IMR-90 (cell line): ENCODE measurements around the gene PXMP2. TPM values are rescaled to one million over a fixed set of nuclear protein-coding genes. Genes with fewer than 3 reads are reported as not detected.

ENCODE experiments used
- ATAC-seq: fragments of 200-7000 bp; cut with Tn5 transposase; 2 replicates; pipeline ENCODE4 v1.9.1; 2020; ENCODE audit warnings: low read depth, mild to moderate bottlenecking, moderate library complexity
- BruUV-seq: library from RNA; stranded (reverse); fragments of 400-500 nt; replicated peaks from 2 replicates; lab custom pipeline; 2021; lab: Mats Ljungman, UMichigan
- CTCF ChIA-PET: fragments of 300-600 bp; formaldehyde crosslinking; extraction: SDS; loops from one replicate; lab custom pipeline; 2021; ENCODE audit warnings: antibody characterized with exemption; lab: Yijun Ruan, JAX
- POLR2A ChIA-PET: fragments of 300-600 bp; sonication (Branson Sonifier 250); formaldehyde crosslinking; loops from one replicate; lab custom pipeline; 2022; ENCODE audit warnings: antibody characterized with exemption; ENCODE audit not compliant: unreplicated experiment; lab: Charles Lee
- DNase-seq: peaks from one replicate; pipeline ENCODE4 v3.0.0; 2013
- H2AFZ ChIP-seq: replicated peaks from 2 replicates; pipeline ENCODE3; 2013; ENCODE audit warnings: low read length, mild to moderate bottlenecking; ENCODE audit not compliant: poor library complexity
- H2AK5ac ChIP-seq: 2 replicates; pipeline ENCODE4 v1.6.1; 2013; ENCODE audit warnings: low read depth, low read length, inconsistent platforms
- H2AK9ac ChIP-seq: replicated peaks from 2 replicates; pipeline ENCODE3; 2013; ENCODE audit warnings: mild to moderate bottlenecking, low read depth, low read length, moderate library complexity; ENCODE audit not compliant: poor library complexity
- H2BK120ac ChIP-seq: 2 replicates; pipeline ENCODE4 v1.6.1; 2013; ENCODE audit warnings: low read depth, low read length, inconsistent platforms
- H2BK15ac ChIP-seq: 3 replicates; pipeline ENCODE4 v1.6.1; 2013; ENCODE audit warnings: low read depth, low read length, inconsistent platforms
- H2BK20ac ChIP-seq: 2 replicates; pipeline ENCODE4 v1.6.1; 2013; ENCODE audit warnings: low read depth, mild to moderate bottlenecking, inconsistent platforms, low read length, moderate library complexity
- H2BK5ac ChIP-seq: 2 replicates; pipeline ENCODE4 v1.6.1; 2013; ENCODE audit warnings: mild to moderate bottlenecking, low read depth, low read length, inconsistent platforms; ENCODE audit not compliant: poor library complexity, severe bottlenecking
- H3K14ac ChIP-seq: replicated peaks from 2 replicates; pipeline ENCODE4 v1.6.1; 2013; ENCODE audit warnings: low read depth, low read length, inconsistent platforms
- H3K18ac ChIP-seq: 2 replicates; pipeline ENCODE4 v1.6.1; 2013; ENCODE audit warnings: low read depth, low read length, control low read depth
- H3K23ac ChIP-seq: 2 replicates; pipeline ENCODE4 v1.6.1; 2013; ENCODE audit warnings: low read depth, low read length, inconsistent platforms
- H3K27ac ChIP-seq: 2 replicates; pipeline ENCODE4 v1.5.1; 2013; ENCODE audit warnings: mild to moderate bottlenecking, control low read depth, low read length; ENCODE audit not compliant: insufficient read depth
- H3K27me3 ChIP-seq: 2 replicates; pipeline ENCODE4 v1.6.1; 2013; ENCODE audit warnings: low read length; ENCODE audit not compliant: control insufficient read depth, insufficient read depth
- H3K36me3 ChIP-seq: 2 replicates; pipeline ENCODE4 v1.6.1; 2013; ENCODE audit warnings: low read length, mixed read lengths; ENCODE audit not compliant: control insufficient read depth, insufficient read depth
- H3K4ac ChIP-seq: 2 replicates; pipeline ENCODE4 v1.6.1; 2013; ENCODE audit warnings: low read depth, low read length, inconsistent platforms
- H3K4me1 ChIP-seq: 2 replicates; pipeline ENCODE4 v1.6.1; 2013; ENCODE audit warnings: low read length, mixed read lengths; ENCODE audit not compliant: control insufficient read depth, insufficient read depth
- H3K4me2 ChIP-seq: 2 replicates; pipeline ENCODE4 v1.6.1; 2013; ENCODE audit warnings: low read depth, mild to moderate bottlenecking, control low read depth, low read length, moderate library complexity
- H3K4me3 ChIP-seq: 2 replicates; pipeline ENCODE4 v1.5.1; 2013; ENCODE audit warnings: low read depth, mild to moderate bottlenecking, control low read depth, low read length, moderate library complexity; ENCODE audit not compliant: insufficient read depth
- H3K56ac ChIP-seq: 2 replicates; pipeline ENCODE4 v1.6.1; 2013; ENCODE audit warnings: low read length, inconsistent platforms; ENCODE audit not compliant: insufficient read depth; ENCODE audit errors: extremely low read depth
- H3K79me1 ChIP-seq, 2 experiments: 2 replicates each; pipeline ENCODE4 v1.6.1; 2013; ENCODE audit warnings: low read length in 2 of 2, inconsistent platforms in 1 of 2, low read depth in 1 of 2
- H3K9ac ChIP-seq: 2 replicates; pipeline ENCODE4 v1.6.1; 2013; ENCODE audit warnings: low read depth, low read length, control low read depth
- H3K9me1 ChIP-seq: 2 replicates; pipeline ENCODE4 v1.6.1; 2013; ENCODE audit warnings: low read length, inconsistent platforms; ENCODE audit not compliant: insufficient read depth
- H3K9me3 ChIP-seq: 2 replicates; pipeline ENCODE4 v1.6.1; 2013; ENCODE audit warnings: low read length; ENCODE audit not compliant: control insufficient read depth, insufficient read depth
- H4K20me1 ChIP-seq: 2 replicates; pipeline ENCODE4 v1.6.1; 2013; ENCODE audit warnings: low read length, inconsistent platforms; ENCODE audit not compliant: insufficient read depth
- H4K5ac ChIP-seq: 2 replicates; pipeline ENCODE4 v1.6.1; 2013; ENCODE audit warnings: mild to moderate bottlenecking, low read depth, low read length, control low read depth
- H4K8ac ChIP-seq, 2 experiments: 2 replicates each; pipeline ENCODE4 v1.6.1; 2013; ENCODE audit warnings: low read depth in 2 of 2, low read length in 2 of 2, control low read depth in 1 of 2, inconsistent platforms in 1 of 2
- H4K91ac ChIP-seq: 2 replicates; pipeline ENCODE4 v1.6.1; 2013; ENCODE audit warnings: low read depth, low read length, inconsistent platforms; ENCODE audit not compliant: insufficient read depth
- BHLHE40 ChIP-seq: fragments of 150-350 bp; IDR thresholded peaks from 2 replicates; pipeline ENCODE4 v1.6.1; 2016; ENCODE audit warnings: mild to moderate bottlenecking, low read depth, low read length
- CEBPB ChIP-seq: IDR thresholded peaks from 2 replicates; pipeline ENCODE4 v1.6.1; 2012; ENCODE audit warnings: low read depth, low read length, improper control_type of control experiment
- CHD1 ChIP-seq: IDR thresholded peaks from 2 replicates; pipeline ENCODE4 v1.6.1; 2012; ENCODE audit warnings: low read depth, low read length, improper control_type of control experiment
- MXI1 ChIP-seq: IDR thresholded peaks from 2 replicates; pipeline ENCODE4 v1.6.1; 2012; ENCODE audit warnings: low read depth, mild to moderate bottlenecking, low read length, moderate library complexity, borderline replicate concordance
- POLR2A ChIP-seq: IDR thresholded peaks from 2 replicates; pipeline ENCODE4 v1.6.1; 2012; ENCODE audit warnings: mild to moderate bottlenecking, low read depth, low read length
- RAD21 ChIP-seq: IDR thresholded peaks from 2 replicates; pipeline ENCODE4 v1.6.1; 2012; ENCODE audit warnings: low read length, improper control_type of control experiment
- RFX5 ChIP-seq: IDR thresholded peaks from 2 replicates; pipeline ENCODE4 v1.8.0; 2012; ENCODE audit warnings: low read depth, mild to moderate bottlenecking, low read length, moderate library complexity
- WGBS, 2 experiments: methylation state at CpG; one replicate each; pipeline versions ENCODE4 v1.1.5 to v1.1.7; 2013; ENCODE audit warnings: missing lambda C conversion rate in 2 of 2; ENCODE audit not compliant: insufficient read length in 1 of 2; ENCODE audit errors: extremely low coverage in 2 of 2; 5-methylcytosine and 5-hydroxymethylcytosine counted together
- dilution Hi-C: fragments of 300-500 bp; cut with HindIII; formaldehyde crosslinking; loops from one replicate; pipeline ENCODE4 v1.14.3; 2018; ENCODE audit warnings: low sequenced_read_pairs; ENCODE audit not compliant: unreplicated experiment
- in situ Hi-C: fragments of 300-500 bp; cut with MboI; formaldehyde crosslinking; loops from 3 replicates; pipeline ENCODE4 v1.14.3; 2019; ENCODE audit warnings: low sequenced_read_pairs, inconsistent platforms, mixed read lengths
- intact Hi-C: fragments of 100-400 bp; cut with micrococcal nuclease; formaldehyde crosslinking; loops from 2 replicates; pipeline ENCODE4 v1.10.0; 2022
- polyA plus RNA-seq, 3 experiments: library from polyadenylated mRNA; depleted of rRNA; stranded (reverse); fragments of >200 nt; gene quantifications; 2 replicates each; pipeline ENCODE4 v1.2.3, GENCODE V29; 2012; ENCODE audit warnings: low replicate concordance in 1 of 3
- total RNA-seq: library from RNA; depleted of rRNA; stranded (reverse); fragments of >200 nt; gene quantifications from 2 replicates; pipeline ENCODE4 v1.2.3, GENCODE V29; 2012
- TF ChIP-seq, protein P1 (sequence below): fragments of 150-350 bp; IDR thresholded peaks from 2 replicates; pipeline ENCODE4 v1.6.1; 2016; ENCODE audit warnings: low read depth, mild to moderate bottlenecking, low read length, moderate library complexity, borderline replicate concordance
- TF ChIP-seq, protein P2 (sequence below): fragments of 150-350 bp; IDR thresholded peaks from 2 replicates; pipeline ENCODE4 v1.6.1; 2017; ENCODE audit warnings: mild to moderate bottlenecking, antibody characterized with exemption, low read length, low read depth
- TF ChIP-seq, protein P3 (sequence below): conservative IDR thresholded peaks from 2 replicates; pipeline ENCODE4 v1.5.1; 2012; ENCODE audit warnings: mild to moderate bottlenecking, low read depth, low read length, improper control_type of control experiment

The PXMP2 gene
- total and polyA plus RNA-seq, 2 of the 4 experiments (the other 2 are of a cell fraction), result 10.9 to 20.1 TPM

DNA sequence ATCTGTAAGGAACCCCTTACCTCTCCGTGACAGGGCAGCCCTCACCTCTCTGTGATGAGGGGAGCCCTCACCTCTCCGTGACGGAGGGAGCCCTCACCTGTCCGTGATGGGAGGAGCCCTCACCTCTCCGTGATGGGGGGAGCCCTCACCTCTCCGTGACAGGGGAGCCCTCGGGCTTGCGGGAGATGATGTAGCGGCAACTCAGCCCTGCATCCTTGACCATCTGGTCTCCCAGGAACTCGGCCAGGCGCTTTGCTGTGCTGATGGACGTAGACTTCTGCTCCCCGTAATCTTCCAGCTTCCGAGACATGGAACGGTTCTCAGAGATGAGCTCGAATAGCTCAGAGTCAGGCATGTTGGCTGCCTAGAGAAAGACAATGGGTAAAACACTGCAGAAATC is 28.2 kb upstream of the PXMP2 start:
- Histone ChIP-seq H3K27ac (no peak overlapping the region), H4K8ac (no peak overlapping the region), H2BK120ac (no peak overlapping the region), H2AK9ac (no peak overlapping the region), H3K27me3 (no peaks in the 10 kb centered on the region), H3K79me1 (no peaks in the 10 kb centered on the region), H4K20me1 (no peaks in the 10 kb centered on the region), H2BK20ac (no peak overlapping the region), H3K56ac (no peak overlapping the region), H2BK5ac (no peak overlapping the region), H2AK5ac (no peak overlapping the region), H3K14ac (no peak overlapping the region), H4K91ac (no peak overlapping the region), H2BK15ac (no peak overlapping the region), H3K23ac (no peak overlapping the region), H3K9me3 (no peaks in the 10 kb centered on the region), H2AFZ (no peak overlapping the region), H3K9ac (no peak overlapping the region), H3K4me1 (no peaks in the 10 kb centered on the region), H3K9me1 (peaks cover 5% of the 10 kb centered on the region), H3K18ac (no peak overlapping the region), H3K4ac (no peak overlapping the region), H3K36me3 (peaks cover 46% of the 10 kb centered on the region), H4K5ac (no peak overlapping the region), H3K4me2 (no peak overlapping the region), H3K4me3 (no peak overlapping the region)
- no TSS peak for BruUV-seq
- no peak for ATAC-seq
- no peak for TF ChIP-seq RAD21
- no peak for TF ChIP-seq MXI1
- TF ChIP-seq, protein P1, sequence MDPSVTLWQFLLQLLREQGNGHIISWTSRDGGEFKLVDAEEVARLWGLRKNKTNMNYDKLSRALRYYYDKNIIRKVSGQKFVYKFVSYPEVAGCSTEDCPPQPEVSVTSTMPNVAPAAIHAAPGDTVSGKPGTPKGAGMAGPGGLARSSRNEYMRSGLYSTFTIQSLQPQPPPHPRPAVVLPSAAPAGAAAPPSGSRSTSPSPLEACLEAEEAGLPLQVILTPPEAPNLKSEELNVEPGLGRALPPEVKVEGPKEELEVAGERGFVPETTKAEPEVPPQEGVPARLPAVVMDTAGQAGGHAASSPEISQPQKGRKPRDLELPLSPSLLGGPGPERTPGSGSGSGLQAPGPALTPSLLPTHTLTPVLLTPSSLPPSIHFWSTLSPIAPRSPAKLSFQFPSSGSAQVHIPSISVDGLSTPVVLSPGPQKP, result no peak
- no peak for TF ChIP-seq POLR2A
- no peak for TF ChIP-seq BHLHE40
- TF ChIP-seq, protein P2, sequence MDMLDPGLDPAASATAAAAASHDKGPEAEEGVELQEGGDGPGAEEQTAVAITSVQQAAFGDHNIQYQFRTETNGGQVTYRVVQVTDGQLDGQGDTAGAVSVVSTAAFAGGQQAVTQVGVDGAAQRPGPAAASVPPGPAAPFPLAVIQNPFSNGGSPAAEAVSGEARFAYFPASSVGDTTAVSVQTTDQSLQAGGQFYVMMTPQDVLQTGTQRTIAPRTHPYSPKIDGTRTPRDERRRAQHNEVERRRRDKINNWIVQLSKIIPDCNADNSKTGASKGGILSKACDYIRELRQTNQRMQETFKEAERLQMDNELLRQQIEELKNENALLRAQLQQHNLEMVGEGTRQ, result no peak
- TF ChIP-seq CHD1, result no peak
- TF ChIP-seq RFX5, result no peak
- TF ChIP-seq, protein P3, sequence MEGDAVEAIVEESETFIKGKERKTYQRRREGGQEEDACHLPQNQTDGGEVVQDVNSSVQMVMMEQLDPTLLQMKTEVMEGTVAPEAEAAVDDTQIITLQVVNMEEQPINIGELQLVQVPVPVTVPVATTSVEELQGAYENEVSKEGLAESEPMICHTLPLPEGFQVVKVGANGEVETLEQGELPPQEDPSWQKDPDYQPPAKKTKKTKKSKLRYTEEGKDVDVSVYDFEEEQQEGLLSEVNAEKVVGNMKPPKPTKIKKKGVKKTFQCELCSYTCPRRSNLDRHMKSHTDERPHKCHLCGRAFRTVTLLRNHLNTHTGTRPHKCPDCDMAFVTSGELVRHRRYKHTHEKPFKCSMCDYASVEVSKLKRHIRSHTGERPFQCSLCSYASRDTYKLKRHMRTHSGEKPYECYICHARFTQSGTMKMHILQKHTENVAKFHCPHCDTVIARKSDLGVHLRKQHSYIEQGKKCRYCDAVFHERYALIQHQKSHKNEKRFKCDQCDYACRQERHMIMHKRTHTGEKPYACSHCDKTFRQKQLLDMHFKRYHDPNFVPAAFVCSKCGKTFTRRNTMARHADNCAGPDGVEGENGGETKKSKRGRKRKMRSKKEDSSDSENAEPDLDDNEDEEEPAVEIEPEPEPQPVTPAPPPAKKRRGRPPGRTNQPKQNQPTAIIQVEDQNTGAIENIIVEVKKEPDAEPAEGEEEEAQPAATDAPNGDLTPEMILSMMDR, result no peak
- TF ChIP-seq CEBPB, result no peak
- 88% methylated on average over 12 of the region's 16 CpGs; no CpG with 5 or more reads in 1 of the 2 experiments for WGBS, 2 experiments
- in situ Hi-C loops (no loop called here), intact Hi-C loops (no loop called here), dilution Hi-C loops (no loop called here)
- ChIA-PET CTCF (no interaction called here), POLR2A (no interaction called here)
- no peak for DNase-seq
